Measurements from ENCODE around the gene PTPRK.

- no peak for TF ChIP-seq EZH2 (IDR thresholded peaks at IDR 0.05; ENCODE audit: low read depth)
- TF ChIP-seq, protein P1, sequence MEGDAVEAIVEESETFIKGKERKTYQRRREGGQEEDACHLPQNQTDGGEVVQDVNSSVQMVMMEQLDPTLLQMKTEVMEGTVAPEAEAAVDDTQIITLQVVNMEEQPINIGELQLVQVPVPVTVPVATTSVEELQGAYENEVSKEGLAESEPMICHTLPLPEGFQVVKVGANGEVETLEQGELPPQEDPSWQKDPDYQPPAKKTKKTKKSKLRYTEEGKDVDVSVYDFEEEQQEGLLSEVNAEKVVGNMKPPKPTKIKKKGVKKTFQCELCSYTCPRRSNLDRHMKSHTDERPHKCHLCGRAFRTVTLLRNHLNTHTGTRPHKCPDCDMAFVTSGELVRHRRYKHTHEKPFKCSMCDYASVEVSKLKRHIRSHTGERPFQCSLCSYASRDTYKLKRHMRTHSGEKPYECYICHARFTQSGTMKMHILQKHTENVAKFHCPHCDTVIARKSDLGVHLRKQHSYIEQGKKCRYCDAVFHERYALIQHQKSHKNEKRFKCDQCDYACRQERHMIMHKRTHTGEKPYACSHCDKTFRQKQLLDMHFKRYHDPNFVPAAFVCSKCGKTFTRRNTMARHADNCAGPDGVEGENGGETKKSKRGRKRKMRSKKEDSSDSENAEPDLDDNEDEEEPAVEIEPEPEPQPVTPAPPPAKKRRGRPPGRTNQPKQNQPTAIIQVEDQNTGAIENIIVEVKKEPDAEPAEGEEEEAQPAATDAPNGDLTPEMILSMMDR (conservative IDR thresholded peaks at IDR 0.05) = no peak
Observed at GRCh38 chr6:128487746-128488145, 32.7 kb downstream of the PTPRK start.
